GM19043 (cell line): ENCODE results near the gene LNP1.
"Not testable (repeated sequence)": the region's sequence is repeated elsewhere in the genome, so short reads cannot be mapped to it uniquely, and the experiment has no call there.

Experiments
- ATAC-seq: cut with Tn5 transposase; IDR thresholded peaks from one replicate; pipeline ENCODE4 v1.9.1; 2021; ENCODE audit warnings: low read depth; ENCODE audit not compliant: unreplicated experiment

The LNP1 gene

DNA sequence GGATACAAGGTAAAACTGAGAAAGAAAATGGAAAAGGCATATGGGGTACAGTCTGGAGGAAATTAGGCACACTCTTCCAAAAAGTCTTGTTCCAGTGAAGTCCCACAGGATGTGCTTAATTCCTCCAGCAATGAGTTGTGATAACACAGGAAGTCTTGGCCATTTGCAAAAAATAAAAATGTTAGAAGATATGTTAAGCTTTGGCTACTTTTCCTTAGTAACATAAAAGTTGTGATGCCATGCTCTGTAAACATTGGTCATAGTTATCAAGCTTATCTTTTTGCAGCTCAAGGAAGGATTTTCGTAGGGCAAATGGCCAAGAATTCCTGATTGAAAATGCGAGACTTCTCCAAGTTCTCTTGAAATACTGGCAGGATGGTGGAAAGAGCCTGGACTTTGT lies 26.4 kb downstream of the LNP1 start:
- no peak for ATAC-seq

DNA sequence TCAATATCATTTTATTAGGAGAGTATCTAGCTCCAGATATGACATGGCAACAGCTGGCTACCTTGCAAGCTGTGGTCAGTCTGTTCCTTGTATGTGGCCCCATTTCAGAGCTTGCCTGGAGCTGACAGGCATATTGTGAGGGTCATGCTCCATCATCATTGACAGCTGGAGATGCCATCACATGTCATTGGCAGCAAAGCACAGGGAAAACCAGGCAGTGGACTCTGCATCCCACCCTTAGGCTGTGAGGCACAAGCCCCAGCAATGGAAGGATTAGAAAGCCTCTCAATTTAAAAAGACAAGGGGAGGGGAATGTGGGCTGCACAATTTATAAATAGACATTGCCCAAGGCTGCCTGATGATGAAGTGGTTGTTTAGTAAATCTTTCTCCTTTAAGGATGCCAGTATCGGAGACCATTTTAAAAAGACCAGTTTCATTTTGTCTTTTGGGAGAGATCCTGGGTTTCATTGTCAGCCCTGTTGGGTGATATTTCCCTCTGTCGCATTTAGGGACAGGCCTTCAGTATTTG lies 27.9 kb downstream of the LNP1 start:
- ATAC-seq, result no peak

DNA sequence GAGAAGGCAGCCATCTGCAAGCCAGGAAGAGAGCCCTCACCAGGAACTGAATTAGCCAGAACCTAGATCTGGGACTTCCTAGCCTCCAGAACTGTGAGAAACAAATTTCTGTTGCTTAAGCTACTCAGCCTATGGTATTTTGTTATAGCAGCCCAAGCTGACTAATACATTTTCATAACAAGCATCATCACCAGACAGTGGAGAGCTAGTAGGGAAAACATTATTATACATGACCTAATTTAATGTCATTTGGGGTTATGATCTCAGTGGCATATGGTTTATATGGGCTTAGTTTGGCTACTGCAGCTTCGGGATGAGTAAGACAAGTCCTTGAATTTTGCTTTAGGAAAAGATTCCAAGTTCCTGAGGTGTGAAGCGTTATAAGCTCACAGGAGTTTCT lies 35.6 kb downstream of the LNP1 start:
- no peak for ATAC-seq

DNA sequence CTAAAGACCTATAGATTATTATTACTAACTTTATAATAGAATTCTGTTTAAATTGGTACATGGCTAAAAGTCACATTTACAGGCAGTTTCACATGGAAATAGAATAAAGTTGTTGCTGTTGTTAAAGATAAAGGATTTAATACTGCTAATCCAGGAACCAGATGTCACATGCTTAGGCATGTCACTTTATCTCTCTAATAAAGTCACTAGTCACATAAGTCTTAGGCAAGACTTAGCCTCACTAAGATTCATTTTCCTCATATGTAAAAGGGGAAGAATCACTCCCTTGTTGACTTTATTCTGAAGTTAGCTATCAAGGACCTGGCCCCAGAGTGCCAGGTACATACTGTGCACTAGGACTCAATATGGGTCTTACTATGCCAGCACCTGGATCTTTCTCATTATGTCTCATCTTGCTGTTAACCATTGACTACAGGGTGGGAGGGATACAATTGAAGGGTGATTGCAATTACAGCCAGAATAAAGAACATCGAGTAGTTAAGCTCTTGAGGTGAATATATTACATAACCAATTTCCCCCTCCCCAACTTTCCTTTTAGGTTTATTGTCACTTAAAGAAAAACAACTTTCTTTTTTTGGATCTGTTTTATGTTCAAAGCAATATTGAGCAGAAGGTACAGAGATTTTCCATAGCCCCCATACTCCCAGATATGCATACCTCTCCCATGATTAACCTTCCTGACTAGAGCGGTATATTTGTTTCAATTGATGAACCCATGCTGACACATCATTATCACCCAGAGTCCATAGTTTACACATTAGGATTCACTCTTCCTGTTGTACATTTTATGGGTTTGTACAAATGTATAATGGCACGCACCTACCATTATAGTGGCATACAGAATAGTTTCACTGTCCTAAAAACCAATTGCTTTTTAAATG lies 36.6 kb downstream of the LNP1 start:
- no peak for ATAC-seq

DNA sequence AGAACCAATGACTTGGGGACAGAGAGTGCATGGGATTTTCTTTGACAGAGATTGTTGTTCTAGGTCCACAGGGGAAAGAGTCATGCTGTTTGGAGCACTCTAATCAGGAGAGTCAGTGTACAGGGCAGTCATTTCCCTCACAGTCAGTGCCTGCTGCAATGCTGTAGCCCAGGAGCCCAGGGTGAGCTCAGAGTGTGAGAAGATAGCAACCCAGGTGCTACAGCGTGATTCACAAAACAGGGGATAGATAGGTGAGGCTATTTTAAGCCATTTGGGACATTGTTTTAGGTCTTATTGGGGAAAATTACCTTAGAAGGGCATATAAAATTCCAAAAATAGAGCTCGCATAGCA lies 37.3 kb downstream of the LNP1 start:
- ATAC-seq, result no peak

GRCh38 chr3:100440895-100441294 lies 39.6 kb downstream of the LNP1 start:
- ATAC-seq, result no peak

GRCh38 chr3:100443690-100444089 lies 42.4 kb downstream of the LNP1 start:
- no peak for ATAC-seq

DNA sequence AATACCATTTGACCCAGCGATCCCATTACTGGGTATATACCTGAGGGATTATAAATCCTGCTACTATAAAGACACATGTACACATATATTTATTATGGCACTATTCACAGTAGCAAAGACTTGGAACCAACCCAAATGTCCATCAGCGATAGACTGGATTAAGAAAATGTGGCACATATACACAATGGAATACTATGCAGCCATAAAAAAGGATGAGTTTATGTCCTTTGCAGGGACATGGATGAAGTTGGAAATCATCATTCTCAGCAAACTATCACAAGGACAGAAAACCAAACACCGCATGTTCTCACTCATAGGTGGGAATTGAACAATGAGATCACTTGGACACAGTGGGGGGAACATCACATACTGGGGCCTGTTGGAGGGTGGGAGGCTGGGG lies 45.7 kb downstream of the LNP1 start:
- ATAC-seq, result not testable (repeated sequence)

- ATAC-seq, result no peak
These were observed 46.7 kb downstream of the LNP1 start for GRCh38 chr3:100448079-100448478.

DNA sequence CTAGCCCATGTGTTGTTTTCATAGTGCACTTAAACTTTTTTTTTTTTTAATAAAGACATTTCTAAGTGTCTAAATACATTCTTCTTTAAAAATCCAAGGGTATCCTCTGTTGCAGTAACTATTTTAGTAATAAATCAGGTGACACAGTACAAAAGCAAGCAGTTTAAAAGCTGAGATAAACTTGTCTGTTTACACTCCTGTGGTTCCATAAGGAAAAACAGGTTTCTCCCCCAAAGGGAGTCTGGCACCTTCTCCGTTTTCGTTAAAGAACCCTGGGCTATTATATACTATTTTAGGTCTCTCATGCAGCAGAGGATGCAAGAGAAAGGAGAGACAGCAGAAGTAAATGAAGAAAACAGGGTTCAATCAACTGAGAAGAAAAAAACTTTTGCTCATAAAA lies 47.9 kb downstream of the LNP1 start:
- ATAC-seq, result no peak

DNA sequence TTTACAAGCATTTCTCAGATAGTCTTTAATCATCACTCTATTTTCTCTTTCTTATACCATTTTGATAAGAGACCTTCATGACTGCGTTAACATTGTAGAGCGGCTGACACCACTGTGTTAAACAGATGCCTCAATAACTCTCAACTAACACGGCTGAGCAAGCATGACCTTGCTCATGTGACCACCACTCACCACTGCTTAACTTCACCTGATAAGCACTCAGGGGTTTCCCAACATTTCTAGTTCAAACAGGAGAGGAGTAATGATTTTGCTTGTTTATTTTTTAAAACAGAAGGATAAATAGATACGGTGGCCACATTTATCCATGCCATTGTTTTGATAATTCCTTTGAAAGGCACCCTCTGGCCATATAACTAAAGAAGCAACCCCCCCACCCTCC lies 53.3 kb downstream of the LNP1 start:
- no peak for ATAC-seq

DNA sequence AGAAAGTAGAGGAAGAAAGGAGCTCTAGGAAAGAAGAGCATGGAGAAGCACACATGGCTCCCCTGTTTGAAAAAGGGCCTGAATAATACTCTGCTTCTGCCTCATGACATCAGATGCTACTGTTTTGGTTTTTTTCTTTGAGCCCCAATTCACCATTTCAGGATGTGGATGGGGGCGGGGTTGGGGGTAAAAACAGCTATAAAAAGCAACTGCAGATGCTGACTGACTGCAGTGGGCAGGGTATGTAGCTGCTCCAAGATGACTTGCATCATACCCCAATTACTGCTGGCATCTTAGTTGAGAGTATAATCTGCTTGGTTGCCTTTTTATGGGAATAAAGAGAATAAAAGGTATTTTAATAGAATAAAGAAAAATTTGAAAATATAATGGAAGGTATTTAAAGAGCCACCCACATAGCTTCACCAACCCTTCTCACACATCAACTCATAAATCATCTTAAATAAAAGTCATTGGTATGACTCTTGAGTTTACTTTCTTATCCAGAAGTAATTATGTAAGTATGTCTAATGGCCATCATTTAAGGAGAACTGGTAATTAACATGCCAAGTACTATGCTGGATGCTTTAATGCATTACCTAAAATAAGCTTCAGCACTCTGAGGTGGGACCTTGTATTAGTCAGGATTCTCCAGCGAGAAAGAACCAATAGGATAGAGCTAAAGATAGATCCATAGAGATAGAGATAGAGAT lies 54.7 kb downstream of the LNP1 start:
- no peak for ATAC-seq

DNA sequence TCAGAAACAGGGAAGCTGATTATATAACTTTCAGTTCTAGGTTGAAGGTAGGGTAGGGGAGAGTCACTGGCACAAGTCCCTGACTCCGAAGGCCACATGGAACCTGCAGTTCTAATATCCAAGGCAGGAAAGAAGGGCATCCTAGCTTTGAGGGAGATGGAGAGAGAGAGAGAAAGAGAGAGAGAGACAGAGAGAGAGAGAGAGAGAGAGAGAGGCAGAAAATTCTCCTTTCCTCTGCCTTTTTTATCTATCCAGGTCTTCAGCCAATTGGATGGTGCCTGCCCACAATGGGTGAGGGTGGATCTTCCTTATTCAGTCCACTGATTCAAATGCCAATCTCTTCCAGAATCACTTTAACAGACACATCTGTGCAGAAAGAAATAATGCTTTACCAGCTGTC lies 55.4 kb downstream of the LNP1 start:
- ATAC-seq, result no peak

- no peak for ATAC-seq
These were observed 56.5 kb downstream of the LNP1 start for GRCh38 chr3:100457811-100458210.

- no peak for ATAC-seq
These were observed 57.5 kb downstream of the LNP1 start for GRCh38 chr3:100458814-100459213.

DNA sequence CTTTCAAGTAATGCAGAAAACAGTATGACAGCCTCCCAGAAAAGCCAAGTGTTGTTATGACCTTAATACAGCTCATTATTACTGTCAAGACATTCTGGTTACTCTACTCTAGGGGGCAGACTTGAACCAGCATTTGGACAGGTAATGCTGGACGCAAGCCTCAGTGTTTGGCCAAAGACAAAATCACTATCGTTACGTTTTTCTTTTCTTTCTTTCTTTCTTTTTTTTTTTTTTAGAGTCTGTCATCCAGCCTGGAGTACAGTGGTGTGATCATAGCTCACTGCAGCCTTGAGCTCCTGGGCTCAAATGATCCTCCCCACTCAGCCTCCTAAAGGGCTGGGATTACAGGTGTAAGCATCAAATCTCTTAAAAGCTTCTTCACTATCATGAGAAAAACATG lies 61.7 kb downstream of the LNP1 start:
- ATAC-seq, result peak; percentile 83

GRCh38 chr3:100463646-100464155 lies 62.4 kb downstream of the LNP1 start:
- ATAC-seq, result no peak

GRCh38 chr3:100465892-100466777 lies 64.8 kb downstream of the LNP1 start:
- ATAC-seq, result peak; percentile 42

DNA sequence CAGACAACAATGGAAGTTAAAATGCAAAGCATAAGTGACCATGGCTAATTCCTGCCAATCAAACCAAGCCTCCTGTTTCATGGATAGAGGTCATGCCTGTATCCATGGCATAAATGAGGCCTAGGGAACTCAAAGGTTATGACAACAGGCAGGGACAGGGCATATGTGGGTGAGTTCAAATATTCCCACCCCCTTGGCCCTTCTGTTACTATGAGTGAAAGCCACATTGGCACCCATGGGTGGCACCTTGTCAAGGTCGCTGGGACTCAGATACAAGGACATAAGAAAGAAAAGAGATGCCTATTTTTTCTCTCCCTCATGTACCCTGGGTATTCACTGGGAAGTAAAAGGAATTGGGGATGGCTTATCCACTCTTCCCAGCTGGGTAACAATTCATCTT lies 65.8 kb downstream of the LNP1 start:
- no peak for ATAC-seq

DNA sequence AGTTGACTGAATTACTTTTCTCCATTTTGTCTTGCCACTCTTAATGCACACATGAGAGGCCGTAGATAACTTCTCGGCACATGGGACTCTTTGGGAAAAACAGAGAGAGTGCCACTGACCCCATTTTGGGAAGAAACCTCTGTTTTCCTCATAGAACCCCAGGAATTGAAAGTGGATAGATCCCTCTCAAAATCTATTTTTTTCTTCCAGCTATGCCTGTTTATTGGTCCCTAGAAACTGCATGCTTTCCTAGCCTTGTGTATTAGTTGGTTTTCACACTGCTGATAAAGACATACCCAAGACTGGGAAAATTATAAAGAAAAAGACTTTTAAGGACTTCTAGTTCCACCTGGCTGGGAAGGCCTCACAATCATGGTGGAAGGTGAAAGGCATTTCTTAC lies 67.3 kb downstream of the LNP1 start:
- no peak for ATAC-seq

DNA sequence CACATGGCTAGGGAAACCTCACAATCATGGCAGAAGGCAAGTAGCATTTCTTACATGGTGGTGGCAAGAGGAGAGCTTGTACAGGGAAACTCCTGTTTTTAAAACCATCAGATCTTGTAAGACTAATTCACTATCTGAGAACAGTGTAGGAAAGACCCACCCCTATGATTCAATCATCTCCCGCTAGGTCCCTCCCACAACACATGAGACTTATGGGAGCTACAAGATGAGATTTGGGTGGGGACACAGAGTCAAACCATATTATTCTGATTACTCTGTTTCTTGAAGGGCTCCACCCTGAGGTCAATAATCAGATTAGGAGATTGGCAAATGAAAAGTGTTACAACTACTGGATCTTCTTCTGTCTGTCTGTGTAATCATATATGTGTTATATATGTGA lies 69.6 kb downstream of the LNP1 start:
- no peak for ATAC-seq
